ENCODE results near the gene SLCO2B1.

The SLCO2B1 gene

DNA sequence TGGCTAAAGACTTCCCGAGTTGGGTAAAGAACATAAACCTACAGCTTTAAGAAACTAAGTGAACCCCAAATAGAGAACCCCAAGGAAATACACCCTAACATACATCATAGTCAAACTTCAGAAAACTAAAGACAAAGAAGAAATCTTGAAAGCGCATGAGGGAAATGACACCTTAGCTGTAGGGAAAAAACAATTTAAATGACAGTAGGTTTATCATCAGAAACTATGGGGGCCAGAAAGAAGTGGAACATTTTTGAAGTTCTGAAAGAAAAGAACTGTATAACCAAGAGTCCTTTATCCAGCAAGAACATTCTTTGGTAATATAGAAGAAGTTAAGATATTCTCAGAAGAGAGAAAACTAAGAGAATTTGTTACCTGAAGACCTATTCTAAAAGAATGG, 38.7 kb upstream of the SLCO2B1 start:
- no peak for DNase-seq (ENCODE audit: low spot score)
- in situ Hi-C loops (cut with MboI; ENCODE audit: low sequenced_read_pairs, unreplicated experiment), result no loop called here
- TF ChIP-seq CTCF (IDR thresholded peaks at IDR 0.05; ENCODE audit: borderline replicate concordance, control extremely low read depth, extremely low read depth, insufficient read depth, missing control alignments), result no peak

- in situ Hi-C loops (cut with MboI; ENCODE audit: low sequenced_read_pairs, unreplicated experiment), result no loop called here
- no peak for TF ChIP-seq CTCF (IDR thresholded peaks at IDR 0.05; ENCODE audit: borderline replicate concordance, control extremely low read depth, extremely low read depth, insufficient read depth, missing control alignments)
- no peak for DNase-seq (ENCODE audit: low spot score)
These were observed 37.9 kb upstream of the SLCO2B1 start for GRCh38 chr11:75113030-75113429.

- in situ Hi-C loops (cut with MboI; ENCODE audit: low sequenced_read_pairs, unreplicated experiment), result no loop called here
- TF ChIP-seq CTCF (IDR thresholded peaks at IDR 0.05; ENCODE audit: borderline replicate concordance, control extremely low read depth, extremely low read depth, insufficient read depth, missing control alignments), result no peak
- DNase-seq (ENCODE audit: low spot score), result no peak
These were observed 36.4 kb upstream of the SLCO2B1 start for GRCh38 chr11:75114465-75114864.

- no peak for DNase-seq (ENCODE audit: low spot score)
- TF ChIP-seq CTCF (IDR thresholded peaks at IDR 0.05; ENCODE audit: borderline replicate concordance, control extremely low read depth, extremely low read depth, insufficient read depth, missing control alignments), result no peak
- in situ Hi-C loops (cut with MboI; ENCODE audit: low sequenced_read_pairs, unreplicated experiment), result no loop called here
These were observed 32.3 kb upstream of the SLCO2B1 start for GRCh38 chr11:75118577-75118976.

DNA sequence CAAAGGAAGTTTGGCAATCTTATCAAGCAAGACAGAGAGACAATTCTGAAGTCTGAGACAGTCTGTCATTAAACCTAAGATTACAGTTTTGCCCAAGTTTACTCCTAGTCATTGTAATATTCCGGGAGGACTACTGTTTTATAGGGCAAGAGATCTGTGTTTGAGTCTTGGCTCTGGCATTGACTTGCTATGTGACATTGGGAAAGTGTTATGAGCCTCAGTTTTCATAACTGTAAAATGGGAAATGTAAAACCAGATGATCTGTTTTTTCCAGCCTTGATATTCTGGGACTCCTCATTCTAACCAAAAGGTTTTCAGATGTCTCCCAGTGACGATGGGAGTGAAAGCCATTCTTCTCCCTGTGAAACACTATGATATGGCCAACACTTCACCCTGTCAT, 24.3 kb upstream of the SLCO2B1 start:
- no peak for DNase-seq (ENCODE audit: low spot score)
- no peak for TF ChIP-seq CTCF (IDR thresholded peaks at IDR 0.05; ENCODE audit: borderline replicate concordance, control extremely low read depth, extremely low read depth, insufficient read depth, missing control alignments)
- in situ Hi-C loops (cut with MboI; ENCODE audit: low sequenced_read_pairs, unreplicated experiment), result no loop called here

- in situ Hi-C loops (cut with MboI; ENCODE audit: low sequenced_read_pairs, unreplicated experiment), result no loop called here
- no peak for TF ChIP-seq CTCF (IDR thresholded peaks at IDR 0.05; ENCODE audit: borderline replicate concordance, control extremely low read depth, extremely low read depth, insufficient read depth, missing control alignments)
- no peak for DNase-seq (ENCODE audit: low spot score)
These were observed 18.8 kb upstream of the SLCO2B1 start for GRCh38 chr11:75132080-75132479.

DNA sequence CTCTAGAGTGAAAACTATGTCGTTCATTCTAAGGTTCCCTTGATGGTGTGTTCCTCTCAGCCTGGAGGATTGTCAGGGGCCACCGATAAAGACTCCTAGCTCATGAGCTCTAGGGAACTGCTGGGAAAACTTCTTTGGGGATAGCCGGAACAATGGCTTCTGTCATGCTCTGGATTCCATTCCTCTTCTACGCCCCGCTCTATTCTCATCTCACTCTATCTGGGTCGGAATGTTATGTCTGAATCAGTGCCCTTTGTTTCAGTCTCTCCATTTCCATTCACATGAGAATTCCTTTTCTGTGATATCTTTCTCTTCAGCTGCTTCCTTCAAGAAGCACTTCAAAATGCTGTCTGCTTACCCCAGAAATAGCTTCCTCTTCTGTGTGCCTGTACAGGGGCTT, 16.9 kb upstream of the SLCO2B1 start:
- no peak for TF ChIP-seq CTCF (IDR thresholded peaks at IDR 0.05; ENCODE audit: borderline replicate concordance, control extremely low read depth, extremely low read depth, insufficient read depth, missing control alignments)
- DNase-seq (ENCODE audit: low spot score), result no peak
- in situ Hi-C loops (cut with MboI; ENCODE audit: low sequenced_read_pairs, unreplicated experiment), result no loop called here
